Measurements from ENCODE around the gene OLA1.

GRCh38 chr2:174070281-174070680 is 178.1 kb downstream of the OLA1 start:
- no peak for TF ChIP-seq REST (IDR thresholded peaks at IDR 0.05; ENCODE audit: low read depth, low read length)
- TF ChIP-seq, protein P1, sequence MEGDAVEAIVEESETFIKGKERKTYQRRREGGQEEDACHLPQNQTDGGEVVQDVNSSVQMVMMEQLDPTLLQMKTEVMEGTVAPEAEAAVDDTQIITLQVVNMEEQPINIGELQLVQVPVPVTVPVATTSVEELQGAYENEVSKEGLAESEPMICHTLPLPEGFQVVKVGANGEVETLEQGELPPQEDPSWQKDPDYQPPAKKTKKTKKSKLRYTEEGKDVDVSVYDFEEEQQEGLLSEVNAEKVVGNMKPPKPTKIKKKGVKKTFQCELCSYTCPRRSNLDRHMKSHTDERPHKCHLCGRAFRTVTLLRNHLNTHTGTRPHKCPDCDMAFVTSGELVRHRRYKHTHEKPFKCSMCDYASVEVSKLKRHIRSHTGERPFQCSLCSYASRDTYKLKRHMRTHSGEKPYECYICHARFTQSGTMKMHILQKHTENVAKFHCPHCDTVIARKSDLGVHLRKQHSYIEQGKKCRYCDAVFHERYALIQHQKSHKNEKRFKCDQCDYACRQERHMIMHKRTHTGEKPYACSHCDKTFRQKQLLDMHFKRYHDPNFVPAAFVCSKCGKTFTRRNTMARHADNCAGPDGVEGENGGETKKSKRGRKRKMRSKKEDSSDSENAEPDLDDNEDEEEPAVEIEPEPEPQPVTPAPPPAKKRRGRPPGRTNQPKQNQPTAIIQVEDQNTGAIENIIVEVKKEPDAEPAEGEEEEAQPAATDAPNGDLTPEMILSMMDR (IDR thresholded peaks at IDR 0.05): no peak
- no peak for TF ChIP-seq TAF1 (IDR thresholded peaks at IDR 0.05; ENCODE audit: borderline replicate concordance, low read depth, low read length)
- no peak for TF ChIP-seq YY1 (IDR thresholded peaks at IDR 0.05; ENCODE audit: low read depth)
- TF ChIP-seq TEAD4 (IDR thresholded peaks at IDR 0.05; ENCODE audit: borderline replicate concordance, insufficient read depth): no peak
- TF ChIP-seq RAD21 (IDR thresholded peaks at IDR 0.05; ENCODE audit: low read length): no peak
